G401 (cell line): ENCODE measurements around the gene RAB36. TPM values are rescaled to one million over a fixed set of nuclear protein-coding genes. Genes with fewer than 3 reads are reported as not detected.
"Not testable (repeated sequence)": the region's sequence is repeated elsewhere in the genome, so short reads cannot be mapped to it uniquely, and the experiment has no call there.

ENCODE experiments used
- DNase-seq: peaks from one replicate; pipeline ENCODE4 v3.0.0-alpha.2; 2015; ENCODE audit warnings: low spot score
- in situ Hi-C: cut with HindIII; loops from 2 replicates; pipeline ENCODE4 v1.10.0; 2016; ENCODE audit warnings: low sequenced_read_pairs, mixed read lengths
- total RNA-seq: library from RNA; depleted of rRNA; stranded (reverse); fragments of >200 nt; shearing (Covaris generic); gene quantifications from 2 replicates; pipeline ENCODE4 v1.2.3, GENCODE V29; 2014

Gene RAB36
- total RNA-seq, 1 experiment from 2014 or later = 1.5 TPM

- in situ Hi-C loops = no loop called here
- no peak for DNase-seq
These were observed 14.6 kb upstream of the RAB36 start for GRCh38 chr22:23130697-23131096.

GRCh38 chr22:23131931-23132330, 13.3 kb upstream of the RAB36 start:
- in situ Hi-C loops = no loop called here
- DNase-seq = no peak

GRCh38 chr22:23132376-23133091, 12.7 kb upstream of the RAB36 start:
- DNase-seq = no peak
- in situ Hi-C loops = no loop called here

GRCh38 chr22:23133922-23134321, 11.4 kb upstream of the RAB36 start:
- DNase-seq = no peak
- in situ Hi-C loops = no loop called here

GRCh38 chr22:23136991-23137390, 8.3 kb upstream of the RAB36 start:
- DNase-seq, in situ Hi-C loops: not testable (repeated sequence)

GRCh38 chr22:23137468-23137867, 7.8 kb upstream of the RAB36 start:
- in situ Hi-C loops = no loop called here
- DNase-seq = no peak

- in situ Hi-C loops = no loop called here
- no peak for DNase-seq
These were observed 7.2 kb upstream of the RAB36 start for GRCh38 chr22:23137905-23138561.

GRCh38 chr22:23138584-23139435, 6.5 kb upstream of the RAB36 start:
- in situ Hi-C loops = no loop called here
- DNase-seq = no peak

GRCh38 chr22:23140385-23140784, 4.9 kb upstream of the RAB36 start:
- DNase-seq = no peak
- in situ Hi-C loops = no loop called here

- in situ Hi-C loops = no loop called here
These were observed 2.7 kb upstream of the RAB36 start for GRCh38 chr22:23142546-23143105.

GRCh38 chr22:23143119-23143518, 2.2 kb upstream of the RAB36 start:
- DNase-seq = no peak
- in situ Hi-C loops = no loop called here

More at GRCh38 chr22:23142546-23143105, 2.7 kb upstream of the RAB36 start:
- no peak for DNase-seq

- in situ Hi-C loops = no loop called here
- no peak for DNase-seq
These were observed 845 bp upstream of the RAB36 start for GRCh38 chr22:23144432-23144831.

- no peak for DNase-seq
- in situ Hi-C loops = no loop called here
These were observed 697 bp downstream of the RAB36 start for GRCh38 chr22:23145878-23146470.

GRCh38 chr22:23146478-23147205, 1.4 kb downstream of the RAB36 start:
- in situ Hi-C loops = no loop called here
- no peak for DNase-seq

- DNase-seq = no peak
- in situ Hi-C loops = no loop called here
These were observed 2.5 kb downstream of the RAB36 start for GRCh38 chr22:23147617-23148387.

- in situ Hi-C loops = no loop called here
- no peak for DNase-seq
These were observed 4.5 kb downstream of the RAB36 start for GRCh38 chr22:23149743-23150238.

- DNase-seq = no peak
- in situ Hi-C loops = no loop called here
These were observed 5.5 kb downstream of the RAB36 start for GRCh38 chr22:23150762-23151161.

- in situ Hi-C loops = no loop called here
- DNase-seq = no peak
These were observed 6.5 kb downstream of the RAB36 start for GRCh38 chr22:23151827-23152226.
